Liver (tissue), 9 donors: Measurements from ENCODE around the gene VAC14. TPM values are rescaled to one million over a fixed set of nuclear protein-coding genes. Genes with fewer than 3 reads are reported as not detected.

ENCODE experiments used
- DNase-seq: peaks from one replicate; pipeline ENCODE4 v3.0.0-alpha.2; 2017; ENCODE audit warnings: low spot score
- H3K27ac ChIP-seq, 2 donors: one replicate each; pipeline ENCODE4 v1.7.0; 2013; ENCODE audit warnings: inconsistent platforms in 2 of 2, low read length in 2 of 2, control low read depth in 1 of 2, low read depth in 1 of 2, mild to moderate bottlenecking in 1 of 2
- H3K27me3 ChIP-seq, 4 donors: one replicate each; pipeline versions ENCODE4 v1.6.1 to v1.7.0; 2013; ENCODE audit warnings: low read length in 3 of 4, inconsistent platforms in 1 of 4, mild to moderate bottlenecking in 1 of 4, moderate library complexity in 1 of 4; ENCODE audit not compliant: control insufficient read depth in 4 of 4, insufficient read depth in 4 of 4
- H3K36me3 ChIP-seq, 4 donors: one replicate each; pipeline versions ENCODE4 v1.6.1 to v1.7.0; 2013; ENCODE audit warnings: low read length in 3 of 4, mild to moderate bottlenecking in 3 of 4, low read depth in 1 of 4, moderate library complexity in 1 of 4; ENCODE audit not compliant: control insufficient read depth in 4 of 4, insufficient read depth in 3 of 4
- H3K4me1 ChIP-seq, 4 donors: one replicate each; pipeline versions ENCODE4 v1.6.1 to v1.7.0; 2013; ENCODE audit warnings: low read length in 3 of 4, mild to moderate bottlenecking in 3 of 4, moderate library complexity in 1 of 4; ENCODE audit not compliant: control insufficient read depth in 4 of 4, insufficient read depth in 4 of 4
- H3K4me3 ChIP-seq, 3 donors: one replicate each; pipeline versions ENCODE4 v1.6.1 to v1.7.0; 2013; ENCODE audit warnings: low read length in 3 of 3, control low read depth in 1 of 3, low read depth in 1 of 3, mild to moderate bottlenecking in 1 of 3
- H3K9ac ChIP-seq, 2 donors: one replicate each; pipeline ENCODE4 v1.7.0; 2013; ENCODE audit warnings: low read length in 2 of 2, mild to moderate bottlenecking in 2 of 2, moderate library complexity in 2 of 2, control low read depth in 1 of 2, low read depth in 1 of 2
- H3K9me3 ChIP-seq, 4 donors: one replicate each; pipeline versions ENCODE4 v1.6.1 to v1.7.0; 2013; ENCODE audit warnings: low read length in 3 of 4; ENCODE audit not compliant: control insufficient read depth in 4 of 4
- EGR1 ChIP-seq, 2 donors: IDR thresholded peaks; 2 replicates each; pipeline ENCODE4 v1.6.1; 2016 to 2018; ENCODE audit warnings: antibody characterized with exemption in 2 of 2, low read depth in 2 of 2
- FOXA1 ChIP-seq: IDR thresholded peaks from 2 replicates; pipeline ENCODE4 v1.6.1; 2016; ENCODE audit warnings: antibody characterized with exemption
- GABPA ChIP-seq, 2 donors: IDR thresholded peaks in 1 of 2; conservative IDR thresholded peaks in 1 of 2; 2 replicates each; pipeline ENCODE4 v1.6.1; 2016; ENCODE audit warnings: antibody characterized with exemption in 2 of 2, mild to moderate bottlenecking in 1 of 2, moderate library complexity in 1 of 2
- HNF4A ChIP-seq, 2 donors: conservative IDR thresholded peaks; 2 replicates each; pipeline ENCODE4 v1.6.1; 2016; ENCODE audit warnings: antibody characterized with exemption in 2 of 2, mild to moderate bottlenecking in 2 of 2
- HNF4G ChIP-seq: IDR thresholded peaks from 2 replicates; pipeline ENCODE4 v1.6.1; 2016; ENCODE audit warnings: antibody characterized with exemption
- NR2F2 ChIP-seq: IDR thresholded peaks from 2 replicates; pipeline ENCODE4 v1.6.1; 2016; ENCODE audit warnings: antibody characterized with exemption
- RAD21 ChIP-seq, 2 donors: IDR thresholded peaks; 2 replicates each; pipeline ENCODE4 v1.6.1; 2016; ENCODE audit warnings: antibody characterized with exemption in 2 of 2, mild to moderate bottlenecking in 2 of 2
- RXRA ChIP-seq, 2 donors: IDR thresholded peaks; 2 replicates each; pipeline ENCODE4 v1.6.1; 2017 to 2018; ENCODE audit warnings: antibody characterized with exemption in 2 of 2, mild to moderate bottlenecking in 1 of 2
- SP1 ChIP-seq: IDR thresholded peaks from 2 replicates; pipeline ENCODE4 v1.6.1; 2018; ENCODE audit warnings: antibody characterized with exemption, mild to moderate bottlenecking
- TAF1 ChIP-seq: conservative IDR thresholded peaks from 2 replicates; pipeline ENCODE4 v1.6.1; 2016; ENCODE audit warnings: antibody characterized with exemption, mild to moderate bottlenecking
- YY1 ChIP-seq: IDR thresholded peaks from 2 replicates; pipeline ENCODE4 v1.6.1; 2016; ENCODE audit warnings: antibody characterized with exemption, mild to moderate bottlenecking
- WGBS: extraction: QIAGEN DNeasy Blood & Tissue Kit; methylation state at CpG from one replicate; pipeline ENCODE4 v1.1.7; 2013; 5-methylcytosine and 5-hydroxymethylcytosine counted together
- polyA plus RNA-seq, 2 donors: library from polyadenylated mRNA; stranded (reverse) in 1 of 2; unstranded in 1 of 2; fragments of 200-250 nt in 1 of 2; fragments of >200 nt in 1 of 2; fragmentation: Nextera tagmentation in 1 of 2; extraction: Ambion mirVana in 1 of 2; gene quantifications; one replicate each; pipeline versions ENCODE4 v1.2.1 to v1.2.3, GENCODE V29; 2013 to 2015
- total RNA-seq, 2 donors: library from RNA; depleted of rRNA; stranded (reverse); fragments of >200 nt; gene quantifications; one replicate each; pipeline ENCODE4 v1.2.3, GENCODE V29; 2014
- TF ChIP-seq, protein P1 (sequence below): IDR thresholded peaks from 2 replicates; pipeline ENCODE4 v1.6.1; 2016; ENCODE audit warnings: antibody characterized with exemption
- TF ChIP-seq, protein P2 (sequence below): IDR thresholded peaks from 2 replicates; pipeline ENCODE4 v1.6.1; 2016; ENCODE audit warnings: antibody characterized with exemption
- TF ChIP-seq, protein P3 (sequence below): fragments of 150-350 bp; IDR thresholded peaks from 2 replicates; pipeline ENCODE4 v1.5.1; 2017; ENCODE audit warnings: improper control_type of control experiment, low read depth, low read length; ENCODE audit not compliant: missing input control
- donor health status: healthy.
- donor health status: healthy.
- donor health status: healthy.
- donor health status: healthy.
- donor health status: healthy.

VAC14 gene
- total and polyA plus RNA-seq, 4 donors = 16.7 to 29.8 (median 20.5) TPM

DNA sequence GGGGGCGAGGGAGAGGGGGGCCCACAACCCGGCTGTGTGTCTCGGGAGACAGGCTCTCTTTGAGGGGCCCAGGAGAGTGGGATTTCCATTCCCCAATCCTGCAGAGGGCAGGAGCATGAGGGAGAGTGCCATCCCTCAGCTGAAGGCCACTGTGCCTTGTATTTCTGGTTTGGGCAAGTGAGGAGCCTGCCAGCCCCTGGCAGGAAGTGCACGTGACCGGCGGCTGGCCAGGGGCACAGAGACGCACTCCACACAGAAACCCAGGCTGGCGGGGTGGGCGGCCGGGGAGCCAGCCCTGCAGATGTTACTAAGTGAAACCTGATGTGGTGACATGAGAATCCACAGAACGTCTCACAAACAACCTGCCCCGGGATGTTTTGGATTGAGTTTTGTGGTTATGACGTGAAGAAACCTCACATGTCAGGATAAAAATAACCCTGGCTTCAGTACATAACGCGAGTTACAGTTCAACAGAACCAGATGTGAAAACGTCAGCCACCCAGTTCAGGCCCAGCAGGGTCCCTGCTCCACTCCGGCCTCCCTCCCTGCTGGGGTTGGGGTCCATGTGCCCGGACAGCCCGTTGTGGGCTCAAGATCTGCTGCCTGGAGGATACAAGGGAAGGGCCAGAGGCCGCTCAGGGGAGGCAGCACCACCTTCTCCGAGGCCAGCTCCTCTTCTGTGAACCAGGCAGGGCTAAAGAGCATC lies 63.4 kb downstream of the VAC14 start:
- Histone ChIP-seq H3K27me3 (no peaks in the 10 kb centered on the region), H3K36me3 (no peaks in the 10 kb centered on the region), H3K27ac (peak overlapping the region; percentile 95 to 99), H3K9ac (peak overlapping the region; percentile 49 to 66), H3K4me1 (peaks cover 18 to 51% (median 35%) of the 10 kb centered on the region in 4 donors), H3K4me3 (no peak overlapping the region), H3K9me3 (no peaks in the 10 kb centered on the region)
- no peak for DNase-seq
- TF ChIP-seq RAD21 (IDR thresholded peaks at IDR 0.05) (peak; percentile 43 to 55), RXRA (IDR thresholded peaks at IDR 0.05) (peak; percentile 18 to 53), HNF4A (conservative IDR thresholded peaks at IDR 0.05) (peak; percentile 29 to 44), EGR1 (IDR thresholded peaks at IDR 0.05; ENCODE audit: low read depth in 2 of 2) (no peak), FOXA1 (no peak), YY1 (peak; percentile 50), HNF4G (no peak)
- TF ChIP-seq, protein P1, sequence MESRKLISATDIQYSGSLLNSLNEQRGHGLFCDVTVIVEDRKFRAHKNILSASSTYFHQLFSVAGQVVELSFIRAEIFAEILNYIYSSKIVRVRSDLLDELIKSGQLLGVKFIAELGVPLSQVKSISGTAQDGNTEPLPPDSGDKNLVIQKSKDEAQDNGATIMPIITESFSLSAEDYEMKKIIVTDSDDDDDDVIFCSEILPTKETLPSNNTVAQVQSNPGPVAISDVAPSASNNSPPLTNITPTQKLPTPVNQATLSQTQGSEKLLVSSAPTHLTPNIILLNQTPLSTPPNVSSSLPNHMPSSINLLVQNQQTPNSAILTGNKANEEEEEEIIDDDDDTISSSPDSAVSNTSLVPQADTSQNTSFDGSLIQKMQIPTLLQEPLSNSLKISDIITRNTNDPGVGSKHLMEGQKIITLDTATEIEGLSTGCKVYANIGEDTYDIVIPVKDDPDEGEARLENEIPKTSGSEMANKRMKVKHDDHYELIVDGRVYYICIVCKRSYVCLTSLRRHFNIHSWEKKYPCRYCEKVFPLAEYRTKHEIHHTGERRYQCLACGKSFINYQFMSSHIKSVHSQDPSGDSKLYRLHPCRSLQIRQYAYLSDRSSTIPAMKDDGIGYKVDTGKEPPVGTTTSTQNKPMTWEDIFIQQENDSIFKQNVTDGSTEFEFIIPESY = no peak
- TF ChIP-seq, protein P2, sequence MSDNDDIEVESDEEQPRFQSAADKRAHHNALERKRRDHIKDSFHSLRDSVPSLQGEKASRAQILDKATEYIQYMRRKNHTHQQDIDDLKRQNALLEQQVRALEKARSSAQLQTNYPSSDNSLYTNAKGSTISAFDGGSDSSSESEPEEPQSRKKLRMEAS = peak; percentile 65
- WGBS = 30% methylated on average over 21 of the region's 21 CpGs

DNA sequence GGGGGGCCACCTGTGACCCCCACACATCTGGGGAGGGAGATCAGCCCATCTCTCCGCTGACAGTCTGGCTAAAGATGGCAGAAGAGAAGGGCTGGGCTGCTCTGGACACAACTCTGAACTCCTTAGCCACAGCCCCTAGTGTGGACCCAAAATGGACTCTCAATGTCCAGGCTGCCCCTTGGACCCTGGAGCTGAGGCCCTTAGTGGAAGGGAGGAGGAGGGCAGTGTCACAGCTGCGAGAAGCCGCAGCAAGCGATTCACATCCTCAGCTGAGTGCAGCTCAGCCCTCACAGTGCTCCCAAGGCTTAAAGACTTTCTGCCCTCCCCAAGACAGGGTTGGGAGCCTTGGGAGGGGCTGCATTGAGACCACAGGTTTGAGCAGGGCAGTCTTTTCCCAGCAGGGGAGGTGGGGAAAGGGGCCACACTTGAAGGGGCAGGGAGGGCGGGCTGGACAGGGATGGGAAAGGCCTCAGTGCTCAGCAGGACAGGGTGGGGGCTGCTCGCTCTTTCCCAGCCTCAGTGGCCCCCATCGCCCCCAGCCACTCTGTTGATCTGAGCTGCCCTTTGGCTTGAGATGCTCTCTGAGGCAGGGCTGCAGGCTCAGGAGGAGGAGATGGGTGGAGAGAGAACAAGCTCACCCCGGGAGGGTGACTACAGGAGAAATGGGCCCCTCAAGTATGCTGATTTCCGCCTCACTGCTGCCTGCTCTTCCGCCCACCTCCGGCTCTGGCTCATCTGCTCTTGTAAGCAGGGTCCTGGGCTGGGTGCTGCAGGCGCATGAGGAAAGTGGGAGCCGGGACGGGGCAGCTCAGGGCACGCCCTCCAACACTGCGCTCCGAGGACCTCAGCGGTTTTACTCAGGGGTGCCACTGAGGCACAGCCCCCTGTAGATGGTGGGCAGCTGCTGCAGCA lies 64.2 kb downstream of the VAC14 start:
- peak overlapping the region; percentile 95 to 99 for H3K27ac ChIP-seq
- WGBS = 89% methylated on average over 18 of the region's 18 CpGs
- peak overlapping the region in 1 of 2 donors; percentile 49 for H3K9ac ChIP-seq
- H3K36me3 ChIP-seq = no peaks in the 10 kb centered on the region
- H3K9me3 ChIP-seq = no peaks in the 10 kb centered on the region
- TF ChIP-seq GABPA (IDR thresholded peaks at IDR 0.05 in 1 of 2, conservative IDR thresholded peaks at IDR 0.05 in 1 of 2) (no peak), SP1 (no peak), YY1 (no peak), FOXA1 (no peak), NR2F2 (no peak), RAD21 (IDR thresholded peaks at IDR 0.05) (no peak), EGR1 (IDR thresholded peaks at IDR 0.05; ENCODE audit: low read depth in 2 of 2) (no peak), TAF1 (no peak), RXRA (IDR thresholded peaks at IDR 0.05) (no peak)
- TF ChIP-seq, protein P3, sequence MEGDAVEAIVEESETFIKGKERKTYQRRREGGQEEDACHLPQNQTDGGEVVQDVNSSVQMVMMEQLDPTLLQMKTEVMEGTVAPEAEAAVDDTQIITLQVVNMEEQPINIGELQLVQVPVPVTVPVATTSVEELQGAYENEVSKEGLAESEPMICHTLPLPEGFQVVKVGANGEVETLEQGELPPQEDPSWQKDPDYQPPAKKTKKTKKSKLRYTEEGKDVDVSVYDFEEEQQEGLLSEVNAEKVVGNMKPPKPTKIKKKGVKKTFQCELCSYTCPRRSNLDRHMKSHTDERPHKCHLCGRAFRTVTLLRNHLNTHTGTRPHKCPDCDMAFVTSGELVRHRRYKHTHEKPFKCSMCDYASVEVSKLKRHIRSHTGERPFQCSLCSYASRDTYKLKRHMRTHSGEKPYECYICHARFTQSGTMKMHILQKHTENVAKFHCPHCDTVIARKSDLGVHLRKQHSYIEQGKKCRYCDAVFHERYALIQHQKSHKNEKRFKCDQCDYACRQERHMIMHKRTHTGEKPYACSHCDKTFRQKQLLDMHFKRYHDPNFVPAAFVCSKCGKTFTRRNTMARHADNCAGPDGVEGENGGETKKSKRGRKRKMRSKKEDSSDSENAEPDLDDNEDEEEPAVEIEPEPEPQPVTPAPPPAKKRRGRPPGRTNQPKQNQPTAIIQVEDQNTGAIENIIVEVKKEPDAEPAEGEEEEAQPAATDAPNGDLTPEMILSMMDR = no peak
- no peak overlapping the region for H3K4me3 ChIP-seq
- no peak for DNase-seq
- H3K27me3 ChIP-seq = no peaks in the 10 kb centered on the region
- peaks cover 18 to 50% (median 33%) of the 10 kb centered on the region in 4 donors for H3K4me1 ChIP-seq
